BLaER1 (cell line): Measurements from ENCODE around the gene NSD1.

Experiments used
- H3K27ac ChIP-seq: shearing (Covaris generic); formaldehyde crosslinking; 2 replicates; pipeline ENCODE4 v1.8.1; 2022
- H3K27me3 ChIP-seq: shearing (Covaris generic); formaldehyde crosslinking; 2 replicates; pipeline ENCODE4 v1.8.1; 2022
- H3K36me3 ChIP-seq: shearing (Covaris generic); formaldehyde crosslinking; 2 replicates; pipeline ENCODE4 v1.8.1; 2022
- H3K4me1 ChIP-seq: shearing (Covaris generic); formaldehyde crosslinking; 2 replicates; pipeline ENCODE4 v1.8.1; 2022
- H3K4me2 ChIP-seq: shearing (Covaris generic); formaldehyde crosslinking; 2 replicates; pipeline ENCODE4 v1.8.1; 2022
- H3K4me3 ChIP-seq: shearing (Covaris generic); formaldehyde crosslinking; 2 replicates; pipeline ENCODE4 v1.8.1; 2022
- H3K9ac ChIP-seq: shearing (Covaris generic); formaldehyde crosslinking; 2 replicates; pipeline ENCODE4 v1.8.1; 2022
- H3K9me3 ChIP-seq: shearing (Covaris generic); formaldehyde crosslinking; 2 replicates; pipeline ENCODE4 v1.8.1; 2022
- H4K20me1 ChIP-seq: shearing (Covaris generic); formaldehyde crosslinking; 2 replicates; pipeline ENCODE4 v1.8.1; 2022
- Cebpa-rat ChIP-seq: shearing (Covaris generic); IDR thresholded peaks from 2 replicates; pipeline ENCODE4 v1.8.1; 2022

Gene NSD1

GRCh38 chr5:177090813-177091212, 42.8 kb upstream of the NSD1 start:
- no peak for TF ChIP-seq Cebpa-rat

GRCh38 chr5:177091232-177091631, 42.3 kb upstream of the NSD1 start:
- H3K4me2 ChIP-seq, result no peak overlapping the region
- no peak for TF ChIP-seq Cebpa-rat
- H3K4me3 ChIP-seq, result no peak overlapping the region
- H3K36me3 ChIP-seq, result no peaks in the 10 kb centered on the region
- peaks cover 49% of the 10 kb centered on the region for H3K4me1 ChIP-seq
- no peak overlapping the region for H3K9ac ChIP-seq
- no peaks in the 10 kb centered on the region for H3K27me3 ChIP-seq
- H4K20me1 ChIP-seq, result no peaks in the 10 kb centered on the region
- H3K27ac ChIP-seq, result no peak overlapping the region
- no peaks in the 10 kb centered on the region for H3K9me3 ChIP-seq

More at GRCh38 chr5:177090813-177091212, 42.8 kb upstream of the NSD1 start:
- Histone ChIP-seq H3K9ac (no peak overlapping the region), H3K4me1 (peaks cover 53% of the 10 kb centered on the region), H3K4me2 (no peak overlapping the region), H3K4me3 (no peak overlapping the region), H3K27me3 (no peaks in the 10 kb centered on the region), H3K27ac (no peak overlapping the region), H3K36me3 (no peaks in the 10 kb centered on the region), H3K9me3 (no peaks in the 10 kb centered on the region), H4K20me1 (no peaks in the 10 kb centered on the region)

GRCh38 chr5:177092178-177093081, 41.1 kb upstream of the NSD1 start:
- no peak overlapping the region for H3K27ac ChIP-seq
- no peaks in the 10 kb centered on the region for H4K20me1 ChIP-seq
- no peaks in the 10 kb centered on the region for H3K36me3 ChIP-seq
- H3K27me3 ChIP-seq, result no peaks in the 10 kb centered on the region
- no peaks in the 10 kb centered on the region for H3K9me3 ChIP-seq
- H3K4me3 ChIP-seq, result no peak overlapping the region
- no peak overlapping the region for H3K4me2 ChIP-seq
- peaks cover 41% of the 10 kb centered on the region for H3K4me1 ChIP-seq
- TF ChIP-seq Cebpa-rat, result no peak
- H3K9ac ChIP-seq, result no peak overlapping the region

GRCh38 chr5:177093082-177093712, 40.4 kb upstream of the NSD1 start:
- peaks cover 42% of the 10 kb centered on the region for H3K4me1 ChIP-seq
- H4K20me1 ChIP-seq, result no peaks in the 10 kb centered on the region
- no peaks in the 10 kb centered on the region for H3K27me3 ChIP-seq
- H3K9ac ChIP-seq, result no peak overlapping the region
- no peak overlapping the region for H3K27ac ChIP-seq
- no peaks in the 10 kb centered on the region for H3K9me3 ChIP-seq
- H3K36me3 ChIP-seq, result no peaks in the 10 kb centered on the region
- no peak for TF ChIP-seq Cebpa-rat
- H3K4me3 ChIP-seq, result no peak overlapping the region
- no peak overlapping the region for H3K4me2 ChIP-seq

- no peaks in the 10 kb centered on the region for H3K9me3 ChIP-seq
- peaks cover 4% of the 10 kb centered on the region; the same call in 1 of the 2 replicates for H3K27me3 ChIP-seq
- H3K4me1 ChIP-seq, result peaks cover 42% of the 10 kb centered on the region
- no peaks in the 10 kb centered on the region for H3K36me3 ChIP-seq
- H3K4me2 ChIP-seq, result no peak overlapping the region
- no peak overlapping the region for H3K27ac ChIP-seq
- H4K20me1 ChIP-seq, result no peaks in the 10 kb centered on the region
- no peak overlapping the region for H3K4me3 ChIP-seq
- H3K9ac ChIP-seq, result no peak overlapping the region
- TF ChIP-seq Cebpa-rat, result no peak
Measured at GRCh38 chr5:177093803-177094202, 39.8 kb upstream of the NSD1 start.

- no peaks in the 10 kb centered on the region for H3K9me3 ChIP-seq
- no peak overlapping the region for H3K9ac ChIP-seq
Measured at GRCh38 chr5:177094224-177095087, 39.1 kb upstream of the NSD1 start.

GRCh38 chr5:177095088-177095669, 38.4 kb upstream of the NSD1 start:
- H3K4me2 ChIP-seq, result peak overlapping the region; percentile 48
- no peak overlapping the region for H3K4me3 ChIP-seq
- no peaks in the 10 kb centered on the region for H4K20me1 ChIP-seq
- H3K9me3 ChIP-seq, result no peaks in the 10 kb centered on the region
- H3K4me1 ChIP-seq, result peaks cover 41% of the 10 kb centered on the region
- H3K27ac ChIP-seq, result no peak overlapping the region
- H3K27me3 ChIP-seq, result peaks cover 9% of the 10 kb centered on the region; the same call in 1 of the 2 replicates
- no peak overlapping the region for H3K9ac ChIP-seq
- no peaks in the 10 kb centered on the region for H3K36me3 ChIP-seq
- TF ChIP-seq Cebpa-rat, result no peak

More at GRCh38 chr5:177094224-177095087, 39.1 kb upstream of the NSD1 start:
- no peak for TF ChIP-seq Cebpa-rat
- H4K20me1 ChIP-seq, result no peaks in the 10 kb centered on the region
- H3K27ac ChIP-seq, result no peak overlapping the region
- H3K4me1 ChIP-seq, result peaks cover 42% of the 10 kb centered on the region
- peak overlapping the region; percentile 48 for H3K4me2 ChIP-seq
- H3K36me3 ChIP-seq, result no peaks in the 10 kb centered on the region
- H3K4me3 ChIP-seq, result no peak overlapping the region
- H3K27me3 ChIP-seq, result peaks cover 7% of the 10 kb centered on the region; the same call in 1 of the 2 replicates

- no peak for TF ChIP-seq Cebpa-rat
- Histone ChIP-seq H3K4me3 (no peak overlapping the region), H4K20me1 (no peaks in the 10 kb centered on the region), H3K9me3 (no peaks in the 10 kb centered on the region), H3K27me3 (peaks cover 9% of the 10 kb centered on the region; the same call in 1 of the 2 replicates), H3K9ac (no peak overlapping the region), H3K4me2 (no peak overlapping the region), H3K36me3 (no peaks in the 10 kb centered on the region), H3K27ac (no peak overlapping the region), H3K4me1 (peaks cover 46% of the 10 kb centered on the region)
Measured at GRCh38 chr5:177096162-177097015, 37.2 kb upstream of the NSD1 start.
